A204.1 (cell line): ENCODE results near the gene NELFB.

Experiments used
- FAIRE-seq: peaks from 2 replicates; lab custom pipeline; 2012; peaks lifted over from hg19 to GRCh38; lab: Jason Lieb, UNC

NELFB gene

GRCh38 chr9:137314561-137315560 is 59.7 kb downstream of the NELFB start:
- FAIRE-seq: no peak

DNA sequence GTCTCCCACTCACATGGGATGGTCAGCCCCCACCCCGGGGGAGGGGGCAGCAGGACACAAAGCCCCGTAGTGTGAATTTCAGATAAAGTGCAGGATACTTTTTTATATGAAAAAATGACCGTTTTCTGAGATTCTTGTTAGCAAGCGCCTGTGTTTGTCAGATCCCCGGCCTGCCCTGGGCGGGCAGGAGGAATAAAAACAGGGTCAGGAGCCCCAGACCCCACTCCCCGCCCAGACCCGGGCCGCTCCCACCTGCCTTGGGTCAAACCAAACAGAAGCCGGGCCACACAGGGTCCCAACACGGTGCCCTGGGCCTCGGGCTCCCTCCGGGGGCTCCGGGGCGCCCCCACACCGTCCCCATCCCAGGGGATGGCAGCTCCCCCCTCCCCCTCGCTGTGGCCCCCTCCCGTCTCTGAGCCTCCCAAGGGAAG is 60.5 kb downstream of the NELFB start:
- no peak for FAIRE-seq

- no peak for FAIRE-seq
Measured at GRCh38 chr9:137316012-137316981, 61.2 kb downstream of the NELFB start.

DNA sequence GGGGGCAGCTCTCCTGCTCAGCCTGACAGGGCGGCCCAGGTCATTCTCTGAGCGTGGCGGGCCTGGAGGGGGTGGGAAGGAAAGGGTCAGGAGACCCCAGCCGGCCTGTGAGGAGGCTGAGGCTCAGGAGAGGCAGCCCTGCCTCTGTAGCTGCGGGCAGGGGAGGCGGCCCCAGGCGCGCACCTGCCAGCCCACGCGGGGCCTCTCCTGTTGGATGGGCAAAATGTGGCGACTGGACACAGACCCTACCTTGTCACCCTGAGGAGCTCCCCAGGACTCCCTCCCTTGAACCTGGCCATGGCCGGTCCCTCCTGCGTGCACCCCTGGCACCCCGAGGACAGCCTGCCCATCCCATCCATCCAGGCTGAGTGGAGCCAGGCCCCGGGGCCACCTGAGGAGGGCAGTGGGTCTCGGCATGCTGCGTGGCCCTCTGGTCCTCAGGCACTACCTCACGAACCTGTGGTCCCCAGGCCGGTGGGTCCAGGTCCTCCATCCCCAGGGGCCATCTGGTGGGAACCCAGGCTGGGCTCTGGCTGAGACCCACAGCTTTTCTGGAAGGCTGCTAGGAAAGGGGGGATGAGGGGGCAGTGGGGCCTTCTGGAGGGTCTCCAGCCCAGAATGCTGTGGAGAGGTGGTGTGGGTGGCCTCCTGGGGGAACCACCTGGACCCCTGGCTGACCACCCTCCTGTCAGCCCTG is 62.0 kb downstream of the NELFB start:
- no peak for FAIRE-seq

GRCh38 chr9:137317718-137318511 is 62.8 kb downstream of the NELFB start:
- FAIRE-seq: no peak

- FAIRE-seq: no peak
Measured at GRCh38 chr9:137318602-137319001, 63.5 kb downstream of the NELFB start.

- FAIRE-seq: no peak
Measured at GRCh38 chr9:137319011-137319738, 64.0 kb downstream of the NELFB start.

GRCh38 chr9:137319739-137320551 is 64.8 kb downstream of the NELFB start:
- FAIRE-seq: no peak

DNA sequence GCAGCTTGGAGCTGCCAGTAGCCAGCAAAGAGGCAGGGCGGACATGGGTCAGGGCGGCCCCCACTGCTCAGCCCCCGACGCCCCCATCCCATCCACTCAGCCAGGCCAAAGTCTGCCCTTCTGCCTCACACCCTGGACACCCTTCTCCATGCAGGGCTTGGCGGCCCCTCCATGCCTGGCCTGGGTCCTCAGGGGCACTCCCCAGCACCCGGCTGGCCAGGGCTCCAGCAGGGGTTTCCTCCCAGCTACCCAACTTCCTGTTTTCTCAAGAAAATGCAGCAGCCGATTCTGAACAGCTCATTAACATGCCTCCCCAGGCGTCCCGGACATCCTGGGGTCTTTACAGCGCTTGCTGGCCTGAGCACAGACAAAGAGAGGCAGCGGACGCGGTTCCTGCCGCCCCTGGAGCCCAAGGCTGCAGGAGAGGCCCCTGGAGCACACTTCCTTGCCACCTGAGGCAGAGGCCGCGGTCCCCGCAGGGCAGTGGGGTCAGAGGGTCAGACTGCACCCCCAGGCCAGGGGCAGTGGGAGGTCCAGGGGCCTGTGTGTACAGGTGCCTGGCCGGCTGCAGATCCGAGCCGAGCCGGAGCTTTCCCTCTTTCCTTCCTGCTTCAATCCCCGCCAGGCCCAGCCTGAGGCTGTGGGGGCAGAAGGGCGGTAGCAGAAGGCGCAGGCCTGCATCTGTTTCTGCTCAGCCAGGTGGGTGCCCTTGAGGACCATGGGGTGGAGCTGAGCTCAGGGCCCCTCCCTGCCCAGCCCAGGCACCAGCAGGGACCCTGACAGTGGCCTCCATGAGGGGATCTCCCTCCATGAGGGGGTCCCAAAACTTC is 65.6 kb downstream of the NELFB start:
- FAIRE-seq: no peak

DNA sequence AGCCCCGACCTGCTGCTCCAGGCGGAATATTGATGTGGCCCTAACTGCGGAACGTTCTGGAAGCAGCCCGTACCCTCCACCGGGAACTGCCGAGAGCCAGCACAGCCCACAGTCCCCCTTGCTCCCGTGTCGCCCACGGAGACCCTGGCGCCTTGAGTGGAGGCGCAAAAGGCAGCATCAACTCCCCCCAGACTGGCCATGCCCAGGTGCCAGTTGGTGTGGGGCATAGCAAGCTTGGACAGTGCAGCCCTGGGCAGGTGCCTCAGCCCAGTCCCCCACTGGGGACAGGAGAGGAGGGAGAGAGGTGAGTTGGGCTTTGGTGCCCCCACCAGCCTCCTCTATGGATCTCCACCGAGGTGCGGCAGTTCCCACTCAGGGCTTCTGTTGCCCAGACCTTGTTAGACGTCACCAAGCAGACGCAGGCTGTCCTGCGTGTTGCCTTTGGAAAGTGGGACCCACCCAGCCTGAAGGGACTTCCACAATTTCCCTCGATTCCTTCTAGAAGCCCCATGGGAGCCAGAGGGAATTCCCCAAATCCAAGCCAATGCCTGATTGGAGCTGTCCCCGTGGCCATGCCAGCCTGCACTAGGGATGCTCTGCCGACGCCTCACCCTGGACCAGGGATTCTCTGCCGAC is 66.7 kb downstream of the NELFB start:
- no peak for FAIRE-seq
